ENCODE data around the gene SOX10. TPM values are rescaled to one million over a fixed set of nuclear protein-coding genes. Genes with fewer than 3 reads are reported as not detected.
A peak's percentile ranks its signal among the peaks of the same experiment; 100 is the strongest.

Gene SOX10
- total and polyA plus RNA-seq, 2 of the 4 experiments (the other 2 are of a cell fraction): not detected

DNA sequence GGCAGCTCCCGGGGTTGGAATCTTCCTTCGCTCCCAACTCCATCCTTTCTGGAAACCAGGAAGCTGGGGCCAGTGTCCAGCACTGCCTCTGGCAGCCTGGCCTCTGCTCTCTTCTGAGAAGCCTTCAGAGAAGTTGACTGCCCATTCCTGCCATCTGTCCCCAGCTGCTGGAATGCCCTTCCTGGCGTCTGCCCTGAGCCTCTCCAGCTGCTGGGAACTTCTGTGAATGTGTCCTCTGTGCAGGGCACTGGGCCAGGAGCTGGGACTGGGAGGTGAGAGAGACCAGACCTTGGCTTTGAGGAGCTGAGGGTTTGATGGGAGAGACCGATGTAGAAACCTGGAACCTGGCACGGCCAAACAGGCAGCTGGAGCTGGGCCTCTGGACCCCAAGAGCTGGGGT, 5.9 kb upstream of the SOX10 start:
- ChIA-PET CTCF (no interaction called here), POLR2A (ENCODE audit: unreplicated experiment) (interaction anchor here (0.5 kb wide), 1 partner anchor 84 kb away, joined by 3 read pairs; the partner anchor contains the start of gene MICALL1)
- Histone ChIP-seq H3K27me3 (ENCODE audit: control insufficient read depth, insufficient read depth, low read length) (no peaks in the 10 kb centered on the region; the same call in 1 of the 2 replicates), H2AK9ac (replicated peaks; ENCODE audit: low read depth, low read length, poor library complexity) (peak overlapping the region; percentile 50), H3K56ac (ENCODE audit: extremely low read depth, insufficient read depth, low read length) (no peak overlapping the region), H3K9me3 (ENCODE audit: control insufficient read depth, insufficient read depth, low read length) (no peaks in the 10 kb centered on the region), H2AFZ (replicated peaks; ENCODE audit: low read length, poor library complexity) (no peak overlapping the region), H4K91ac (ENCODE audit: insufficient read depth, low read depth, low read length) (no peak overlapping the region), H3K23ac (ENCODE audit: low read depth, low read length) (no peak overlapping the region), H3K4me3 (ENCODE audit: insufficient read depth, low read depth, low read length) (no peak overlapping the region), H3K18ac (ENCODE audit: low read depth, low read length) (no peak overlapping the region), H2BK5ac (ENCODE audit: low read depth, low read length, poor library complexity, severe bottlenecking) (no peak overlapping the region), H2BK20ac (ENCODE audit: low read depth, low read length) (no peak overlapping the region), H3K4ac (ENCODE audit: low read depth, low read length) (no peak overlapping the region), H3K14ac (replicated peaks; ENCODE audit: low read depth, low read length) (no peak overlapping the region), H3K9ac (ENCODE audit: low read depth, low read length) (no peak overlapping the region), H4K8ac (ENCODE audit: low read depth in 2 of 2, low read length in 2 of 2) (no peak overlapping the region), H2BK15ac (ENCODE audit: low read depth, low read length) (no peak overlapping the region), H3K36me3 (ENCODE audit: control insufficient read depth, insufficient read depth, low read length) (no peaks in the 10 kb centered on the region), H2BK120ac (ENCODE audit: low read depth, low read length) (no peak overlapping the region), H3K79me1 (ENCODE audit: low read depth in 1 of 2, low read length in 2 of 2) (no peaks in the 10 kb centered on the region), H4K20me1 (ENCODE audit: insufficient read depth, low read length) (no peaks in the 10 kb centered on the region), H2AK5ac (ENCODE audit: low read depth, low read length) (no peak overlapping the region), H3K4me1 (ENCODE audit: control insufficient read depth, insufficient read depth, low read length) (no peaks in the 10 kb centered on the region), H3K27ac (ENCODE audit: insufficient read depth, low read length) (no peak overlapping the region), H3K4me2 (ENCODE audit: low read depth, low read length) (no peak overlapping the region), H3K9me1 (ENCODE audit: insufficient read depth, low read length) (peaks cover 8% of the 10 kb centered on the region; the same call in 1 of the 2 replicates), H4K5ac (ENCODE audit: low read depth, low read length) (no peak overlapping the region)
- no TSS peak for BruUV-seq (replicated peaks)
- intact Hi-C loops (cut with micrococcal nuclease) (no loop called here), in situ Hi-C loops (cut with MboI; ENCODE audit: low sequenced_read_pairs) (no loop called here), dilution Hi-C loops (cut with HindIII; ENCODE audit: low sequenced_read_pairs, unreplicated experiment) (no loop called here)
- TF ChIP-seq MAZ (IDR thresholded peaks at IDR 0.05; ENCODE audit: borderline replicate concordance, low read depth, low read length) (no peak), NFE2L2 (IDR thresholded peaks at IDR 0.05; ENCODE audit: low read depth, low read length) (no peak), FOS (IDR thresholded peaks at IDR 0.05; ENCODE audit: low read depth, low read length) (no peak), POLR2A (IDR thresholded peaks at IDR 0.05; ENCODE audit: low read depth, low read length) (no peak), MXI1 (IDR thresholded peaks at IDR 0.05; ENCODE audit: borderline replicate concordance, low read depth, low read length) (no peak), RFX5 (IDR thresholded peaks at IDR 0.05; ENCODE audit: low read depth, low read length) (no peak), RCOR1 (IDR thresholded peaks at IDR 0.05; ENCODE audit: insufficient replicate concordance, low read length) (no peak), SMC3 (IDR thresholded peaks at IDR 0.05; ENCODE audit: low read depth, low read length) (no peak)
- TF ChIP-seq, protein P1, sequence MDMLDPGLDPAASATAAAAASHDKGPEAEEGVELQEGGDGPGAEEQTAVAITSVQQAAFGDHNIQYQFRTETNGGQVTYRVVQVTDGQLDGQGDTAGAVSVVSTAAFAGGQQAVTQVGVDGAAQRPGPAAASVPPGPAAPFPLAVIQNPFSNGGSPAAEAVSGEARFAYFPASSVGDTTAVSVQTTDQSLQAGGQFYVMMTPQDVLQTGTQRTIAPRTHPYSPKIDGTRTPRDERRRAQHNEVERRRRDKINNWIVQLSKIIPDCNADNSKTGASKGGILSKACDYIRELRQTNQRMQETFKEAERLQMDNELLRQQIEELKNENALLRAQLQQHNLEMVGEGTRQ (IDR thresholded peaks at IDR 0.05; ENCODE audit: low read depth, low read length): no peak
- TF ChIP-seq, protein P2, sequence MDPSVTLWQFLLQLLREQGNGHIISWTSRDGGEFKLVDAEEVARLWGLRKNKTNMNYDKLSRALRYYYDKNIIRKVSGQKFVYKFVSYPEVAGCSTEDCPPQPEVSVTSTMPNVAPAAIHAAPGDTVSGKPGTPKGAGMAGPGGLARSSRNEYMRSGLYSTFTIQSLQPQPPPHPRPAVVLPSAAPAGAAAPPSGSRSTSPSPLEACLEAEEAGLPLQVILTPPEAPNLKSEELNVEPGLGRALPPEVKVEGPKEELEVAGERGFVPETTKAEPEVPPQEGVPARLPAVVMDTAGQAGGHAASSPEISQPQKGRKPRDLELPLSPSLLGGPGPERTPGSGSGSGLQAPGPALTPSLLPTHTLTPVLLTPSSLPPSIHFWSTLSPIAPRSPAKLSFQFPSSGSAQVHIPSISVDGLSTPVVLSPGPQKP (IDR thresholded peaks at IDR 0.05; ENCODE audit: borderline replicate concordance, low read depth, low read length): no peak
- DNase-seq (no peak), ATAC-seq (ENCODE audit: low read depth) (peak; percentile 46; the same call in 1 of the 2 replicates)
- 25% methylated on average over 3 of the region's 5 CpGs; no CpG with 5 or more reads in 1 of the 2 experiments for whole genome bisulfite sequencing, 2 experiments (ENCODE audit: extremely low coverage in 2 of 2, insufficient read length in 1 of 2)
